Gastroesophageal sphincter (tissue), 4 donors: ENCODE results near the gene CAMK1G. TPM values are rescaled to one million over a fixed set of nuclear protein-coding genes. Genes with fewer than 3 reads are reported as not detected.

Experiments
- ATAC-seq: fragments of 150-250 bp; one replicate; pipeline ENCODE4 v1.9.1; 2016; ENCODE audit warnings: mild to moderate bottlenecking, moderate library complexity
- H3K27ac ChIP-seq, 4 donors: fragments of 200-600 bp; sonication (generic) in 3 of 4; 1 replicate in 3 of 4; 2 replicates in 1 of 4; pipeline ENCODE4 v1.5.1; 2016 to 2019
- H3K27me3 ChIP-seq: fragments of 200-600 bp; sonication (generic); one replicate; pipeline ENCODE4 v1.5.1; 2019
- H3K36me3 ChIP-seq, 2 donors: fragments of 200-600 bp; sonication (generic); one replicate each; pipeline ENCODE4 v1.5.1; 2019; ENCODE audit warnings: control low read depth in 1 of 2
- H3K4me1 ChIP-seq, 3 donors: fragments of 200-600 bp; sonication (generic); 1 replicate in 2 of 3; 2 replicates in 1 of 3; pipeline ENCODE4 v1.5.1; 2016 to 2019; ENCODE audit warnings: control low read depth in 2 of 3
- H3K4me3 ChIP-seq, 2 donors: fragments of 200-600 bp; sonication (generic); one replicate each; pipeline ENCODE4 v1.5.1; 2019; ENCODE audit warnings: mild to moderate bottlenecking in 1 of 2, moderate library complexity in 1 of 2
- H3K9me3 ChIP-seq, 3 donors: fragments of 200-600 bp; sonication (generic); one replicate each; pipeline ENCODE4 v1.5.1; 2017 to 2019; ENCODE audit warnings: control low read depth in 2 of 3
- EP300 ChIP-seq: sonication (generic); formaldehyde crosslinking; IDR thresholded peaks from one replicate; pipeline ENCODE4 v1.6.1; 2017; ENCODE audit warnings: antibody characterized with exemption, mild to moderate bottlenecking
- POLR2A ChIP-seq, 2 donors: fragments of 450-650 bp; IDR thresholded peaks; one replicate each; pipeline ENCODE4 v1.6.1; 2017; ENCODE audit warnings: antibody characterized with exemption in 2 of 2, mild to moderate bottlenecking in 2 of 2, moderate library complexity in 1 of 2
- POLR2AphosphoS5 ChIP-seq: sonication (generic); formaldehyde crosslinking; IDR thresholded peaks from one replicate; pipeline ENCODE4 v1.6.1; 2017; ENCODE audit warnings: antibody characterized with exemption
- WGBS, 2 donors: methylation state at CpG; one replicate each; pipeline ENCODE4 v1.1.5; 2018; ENCODE audit warnings: low coverage in 1 of 2; 5-methylcytosine and 5-hydroxymethylcytosine counted together
- total RNA-seq, 4 donors: library from RNA; depleted of rRNA; stranded (reverse); fragments of >200 nt; gene quantifications; one replicate each; pipeline ENCODE4 v1.1.0, GENCODE V29; 2016
- TF ChIP-seq, protein P1 (sequence below), 4 experiments: fragments of 200-600 bp in 2 of 4; fragments of 450-650 bp in 2 of 4; sonication (generic) in 1 of 4; IDR thresholded peaks; one replicate each; pipeline ENCODE4 v1.5.1; 2017 to 2019; ENCODE audit warnings: antibody characterized with exemption in 4 of 4, mild to moderate bottlenecking in 2 of 4, moderate library complexity in 2 of 4

The CAMK1G gene
- total RNA-seq, 4 donors from 2014 or later, result 0.19 to 6.8 (median 0.84) TPM

DNA sequence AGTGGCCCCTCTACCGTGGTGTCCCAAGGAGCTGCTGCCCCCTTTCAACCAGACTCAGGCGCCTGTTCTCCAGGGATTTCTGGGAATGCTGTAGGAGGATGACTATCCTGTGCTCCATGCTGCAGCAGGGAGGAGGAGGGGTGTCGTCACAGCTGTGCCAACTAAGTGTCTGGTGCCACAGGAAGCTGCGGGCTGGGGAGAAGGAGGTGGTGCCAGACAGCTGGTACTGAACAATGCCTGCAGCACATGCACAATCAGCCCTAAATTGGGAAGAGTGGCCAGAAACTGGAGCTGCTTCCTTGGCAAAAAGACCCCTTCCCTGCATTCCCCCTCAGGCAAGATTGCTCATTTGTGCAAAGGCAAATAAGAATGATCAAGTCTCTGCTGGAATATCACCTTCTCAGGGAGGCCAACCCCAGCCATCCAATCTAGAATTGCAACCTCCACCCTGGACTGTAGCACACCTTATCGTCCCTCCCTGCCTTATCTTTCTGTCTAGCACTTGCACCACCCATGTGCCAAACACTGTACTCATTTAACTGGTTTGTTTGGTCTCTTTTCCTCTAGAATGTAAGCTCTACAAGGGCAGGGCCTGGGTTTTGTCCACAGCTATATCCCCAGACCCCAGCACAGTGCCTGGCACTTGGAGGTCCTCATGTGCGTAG is 35.4 kb downstream of the CAMK1G start:
- ATAC-seq, result no peak
- H3K9me3 ChIP-seq, result no peaks in the 10 kb centered on the region
- no peaks in the 10 kb centered on the region for H3K36me3 ChIP-seq
- peaks cover 0 to 20% (median 0%) of the 10 kb centered on the region in 3 donors for H3K4me1 ChIP-seq
- TF ChIP-seq POLR2A (IDR thresholded peaks at IDR 0.05) (no peak), POLR2AphosphoS5 (no peak), EP300 (no peak)
- TF ChIP-seq, protein P1, sequence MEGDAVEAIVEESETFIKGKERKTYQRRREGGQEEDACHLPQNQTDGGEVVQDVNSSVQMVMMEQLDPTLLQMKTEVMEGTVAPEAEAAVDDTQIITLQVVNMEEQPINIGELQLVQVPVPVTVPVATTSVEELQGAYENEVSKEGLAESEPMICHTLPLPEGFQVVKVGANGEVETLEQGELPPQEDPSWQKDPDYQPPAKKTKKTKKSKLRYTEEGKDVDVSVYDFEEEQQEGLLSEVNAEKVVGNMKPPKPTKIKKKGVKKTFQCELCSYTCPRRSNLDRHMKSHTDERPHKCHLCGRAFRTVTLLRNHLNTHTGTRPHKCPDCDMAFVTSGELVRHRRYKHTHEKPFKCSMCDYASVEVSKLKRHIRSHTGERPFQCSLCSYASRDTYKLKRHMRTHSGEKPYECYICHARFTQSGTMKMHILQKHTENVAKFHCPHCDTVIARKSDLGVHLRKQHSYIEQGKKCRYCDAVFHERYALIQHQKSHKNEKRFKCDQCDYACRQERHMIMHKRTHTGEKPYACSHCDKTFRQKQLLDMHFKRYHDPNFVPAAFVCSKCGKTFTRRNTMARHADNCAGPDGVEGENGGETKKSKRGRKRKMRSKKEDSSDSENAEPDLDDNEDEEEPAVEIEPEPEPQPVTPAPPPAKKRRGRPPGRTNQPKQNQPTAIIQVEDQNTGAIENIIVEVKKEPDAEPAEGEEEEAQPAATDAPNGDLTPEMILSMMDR (IDR thresholded peaks at IDR 0.05), result no peak
- no peak overlapping the region for H3K4me3 ChIP-seq
- H3K27ac ChIP-seq, result no peak overlapping the region
- no peaks in the 10 kb centered on the region for H3K27me3 ChIP-seq
- 69 to 96% methylated on average over 2 to 3 of the region's 6 CpGs for WGBS, 2 donors

DNA sequence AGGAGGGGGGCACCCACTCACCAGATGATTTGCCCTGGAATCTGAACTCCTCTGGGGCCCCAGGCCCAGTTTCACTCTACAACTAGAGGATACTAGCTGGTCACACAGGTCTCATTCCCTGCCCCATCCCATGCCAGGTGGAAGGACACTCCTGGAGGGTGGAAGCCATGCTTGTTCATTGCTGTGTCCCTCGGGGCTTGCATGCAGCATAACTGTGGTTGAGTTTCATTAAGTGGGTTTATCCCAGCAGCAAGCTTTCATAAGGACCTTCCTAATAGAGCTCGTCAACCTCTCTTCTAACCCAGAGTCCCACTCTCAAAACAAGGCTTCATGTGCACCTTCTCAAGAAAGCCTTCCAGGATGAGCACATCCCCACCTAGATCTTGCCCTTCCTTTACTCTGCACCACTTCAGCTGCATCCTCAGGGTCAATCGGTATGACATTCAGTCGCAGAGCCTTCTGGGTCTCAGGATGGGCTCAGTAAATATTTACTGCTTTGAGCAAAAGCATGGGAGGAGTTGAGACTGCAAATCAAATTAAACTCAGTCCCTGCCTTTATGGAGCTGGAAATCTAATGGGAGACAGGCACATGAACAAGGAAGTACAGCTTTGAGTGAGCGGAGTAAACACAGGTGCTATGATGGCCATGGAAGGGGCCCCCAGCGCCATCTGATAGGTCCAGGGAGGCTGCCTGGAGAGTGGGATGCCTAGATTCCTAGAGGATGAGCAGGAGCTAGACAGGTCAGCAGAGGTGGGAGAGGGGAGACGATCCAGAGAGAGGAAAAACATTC is 36.4 kb downstream of the CAMK1G start:
- H3K36me3 ChIP-seq, result no peaks in the 10 kb centered on the region
- peaks cover 0 to 22% (median 0%) of the 10 kb centered on the region in 3 donors for H3K4me1 ChIP-seq
- no peak for TF ChIP-seq POLR2AphosphoS5
- no peak for TF ChIP-seq EP300
- TF ChIP-seq, protein P1 (IDR thresholded peaks at IDR 0.05), result no peak
- TF ChIP-seq POLR2A (IDR thresholded peaks at IDR 0.05), result no peak
- ATAC-seq, result no peak
- H3K4me3 ChIP-seq, result no peak overlapping the region
- no peak overlapping the region for H3K27ac ChIP-seq
- no peaks in the 10 kb centered on the region for H3K27me3 ChIP-seq
- WGBS, 2 donors, result 86 to 94% methylated on average over 2 to 5 of the region's 7 CpGs
- H3K9me3 ChIP-seq, result no peaks in the 10 kb centered on the region

DNA sequence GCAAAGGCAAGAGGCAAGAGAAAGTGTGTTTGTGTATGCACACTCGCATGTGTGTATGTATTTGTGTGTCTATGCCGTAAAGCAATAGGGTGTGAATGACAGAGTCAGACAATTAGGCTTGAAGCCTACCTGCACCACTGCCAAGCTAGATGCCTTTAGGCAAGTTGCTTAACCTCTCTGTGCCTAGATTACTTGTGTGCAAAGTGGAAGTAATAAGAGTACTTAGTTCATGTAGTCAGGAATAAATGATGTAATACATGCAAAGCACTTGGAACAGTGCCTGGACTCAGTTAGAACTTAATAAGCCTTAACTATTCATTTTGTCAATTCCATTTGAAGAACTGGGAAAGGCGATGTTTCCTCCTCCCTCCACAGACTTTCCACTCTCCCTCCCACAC is 37.0 kb downstream of the CAMK1G start:
- no peak for ATAC-seq
- WGBS, 2 donors, result 85 to 97% methylated on average over 2 to 3 of the region's 3 CpGs
- Histone ChIP-seq H3K27ac (no peak overlapping the region), H3K9me3 (no peaks in the 10 kb centered on the region), H3K27me3 (no peaks in the 10 kb centered on the region), H3K4me3 (no peak overlapping the region), H3K36me3 (no peaks in the 10 kb centered on the region), H3K4me1 (peaks cover 0 to 28% (median 2%) of the 10 kb centered on the region in 3 donors)
- TF ChIP-seq EP300 (no peak), POLR2AphosphoS5 (no peak), POLR2A (IDR thresholded peaks at IDR 0.05) (no peak)
- TF ChIP-seq, protein P1 (IDR thresholded peaks at IDR 0.05), result no peak

DNA sequence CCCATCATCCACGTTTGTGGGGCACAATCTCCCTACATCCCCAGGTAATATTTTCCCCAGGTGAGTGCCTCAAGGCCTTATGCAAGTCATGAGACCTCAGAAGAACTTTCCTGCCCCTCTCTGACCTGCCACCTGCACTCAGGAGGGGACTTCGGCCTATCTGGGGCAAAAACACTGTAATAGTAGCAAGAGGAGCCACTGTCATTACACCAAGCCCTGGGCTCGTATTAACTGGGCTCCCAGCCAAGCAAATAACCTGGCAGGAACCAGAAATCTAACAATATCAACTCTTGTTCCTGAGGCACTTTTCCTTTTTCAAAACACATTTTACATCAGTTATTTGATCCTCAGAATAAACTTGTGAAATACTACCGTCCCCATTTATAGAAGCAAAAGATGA is 37.8 kb downstream of the CAMK1G start:
- ATAC-seq, result no peak

DNA sequence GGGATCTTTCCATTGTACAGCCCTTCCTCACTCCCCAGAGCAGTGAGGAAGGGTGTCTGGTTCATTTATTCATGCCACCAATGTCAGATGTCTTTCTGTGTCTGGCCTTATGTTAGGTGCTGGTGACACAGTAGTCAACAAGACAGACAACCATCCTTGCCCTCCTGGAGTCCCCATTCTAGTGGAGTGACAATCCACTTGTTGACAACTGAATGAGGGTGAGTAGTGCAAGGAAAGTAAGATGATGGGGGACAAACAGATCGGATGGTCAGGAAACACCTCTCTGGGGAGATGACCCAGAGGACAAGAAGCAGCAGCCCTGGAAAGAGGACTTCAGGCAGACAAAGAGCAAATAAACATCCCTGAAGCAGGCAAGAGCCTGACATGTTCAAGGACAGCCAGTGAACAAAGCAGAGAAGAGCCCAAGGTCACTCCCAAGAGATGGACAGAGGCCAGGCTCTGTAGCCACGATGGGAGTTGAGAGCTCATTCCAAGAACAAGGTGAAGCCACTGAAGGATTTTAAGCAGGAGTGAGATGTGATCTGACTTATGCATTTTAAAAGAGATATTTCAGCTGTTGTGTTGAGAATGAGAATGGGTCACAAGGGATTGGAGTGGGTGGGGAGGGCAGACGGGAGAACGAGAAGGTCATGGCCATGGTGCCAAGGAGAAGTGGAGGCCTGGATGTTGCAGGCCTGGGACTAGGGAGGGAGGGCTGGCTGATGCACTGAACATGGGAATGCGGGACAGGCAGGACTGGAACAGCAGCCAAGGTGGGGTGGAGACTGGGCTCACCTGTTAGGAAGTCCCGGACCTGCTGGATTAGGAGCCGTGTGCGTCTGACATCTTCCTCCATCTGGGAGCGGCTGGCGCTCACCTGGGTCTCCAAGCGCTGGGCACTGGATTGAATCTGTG is 38.5 kb downstream of the CAMK1G start:
- Histone ChIP-seq H3K9me3 (no peaks in the 10 kb centered on the region), H3K27me3 (no peaks in the 10 kb centered on the region), H3K27ac (no peak overlapping the region), H3K4me1 (peaks cover 0 to 43% (median 9%) of the 10 kb centered on the region in 3 donors), H3K36me3 (no peaks in the 10 kb centered on the region), H3K4me3 (no peak overlapping the region)
- WGBS, 2 donors, result 66 to 75% methylated on average over 8 to 9 of the region's 11 CpGs
- no peak for ATAC-seq
- TF ChIP-seq POLR2A (IDR thresholded peaks at IDR 0.05) (no peak), EP300 (no peak), POLR2AphosphoS5 (no peak)
- TF ChIP-seq, protein P1 (IDR thresholded peaks at IDR 0.05), result no peak

More for the DNA sequence above, 37.8 kb downstream of the CAMK1G start:
- Histone ChIP-seq H3K36me3 (no peaks in the 10 kb centered on the region), H3K4me1 (peaks cover 0 to 36% (median 9%) of the 10 kb centered on the region in 3 donors), H3K27me3 (no peaks in the 10 kb centered on the region), H3K27ac (no peak overlapping the region), H3K9me3 (no peaks in the 10 kb centered on the region), H3K4me3 (no peak overlapping the region)
- WGBS, 2 donors, result 8 to 39% methylated on average over 1 to 4 of the region's 4 CpGs
- TF ChIP-seq EP300, result no peak
